SK-N-SH treated with all-trans-retinoic acid at 6 μM for 48 hours (cell line): ENCODE results near the gene SHB.

Experiments
- ARNTL ChIP-seq: fragments of 450-650 bp; formaldehyde crosslinking; IDR thresholded peaks from 2 replicates; pipeline ENCODE4 v1.5.0; 2020; ENCODE audit warnings: low read depth, mild to moderate bottlenecking, moderate library complexity, borderline replicate concordance
- BACH2 ChIP-seq: fragments of 250-450 bp; sonication (Bioruptor Pico); IDR thresholded peaks from 2 replicates; pipeline ENCODE4 v1.9.0; 2021; ENCODE audit warnings: mild to moderate bottlenecking, borderline replicate concordance
- CREB5 ChIP-seq: fragments of 250-450 bp; sonication (Bioruptor Pico); IDR thresholded peaks from 2 replicates; pipeline ENCODE4 v1.5.1; 2020; ENCODE audit warnings: low read depth, mild to moderate bottlenecking, moderate library complexity
- GLIS3 ChIP-seq: fragments of 250-450 bp; sonication (Bioruptor Pico); IDR thresholded peaks from 2 replicates; pipeline ENCODE4 v1.5.0; 2020; ENCODE audit warnings: mild to moderate bottlenecking, moderate library complexity
- ZC3H10 ChIP-seq: fragments of 250-450 bp; sonication (Bioruptor Pico); IDR thresholded peaks from 2 replicates; pipeline ENCODE4 v1.5.1; 2021; ENCODE audit warnings: mild to moderate bottlenecking, moderate library complexity
- ZFP3 ChIP-seq: fragments of 250-450 bp; sonication (Bioruptor Pico); IDR thresholded peaks from 2 replicates; pipeline ENCODE4 v1.5.0; 2020; ENCODE audit warnings: mild to moderate bottlenecking, moderate library complexity
- ZNF565 ChIP-seq: fragments of 450-650 bp; formaldehyde crosslinking; conservative IDR thresholded peaks from 2 replicates; pipeline ENCODE4 v1.5.0; 2020; ENCODE audit warnings: low read depth, mild to moderate bottlenecking, moderate library complexity
- ZNF8 ChIP-seq: fragments of 450-650 bp; formaldehyde crosslinking; IDR thresholded peaks from 2 replicates; pipeline ENCODE4 v1.5.0; 2020; ENCODE audit warnings: mild to moderate bottlenecking, moderate library complexity

- no peak for TF ChIP-seq ZFP3 (CRISPR knock-in tag)
- TF ChIP-seq ZNF565 (CRISPR knock-in tag) = no peak
- no peak for TF ChIP-seq GLIS3 (CRISPR knock-in tag)
- no peak for TF ChIP-seq BACH2 (CRISPR knock-in tag)
- TF ChIP-seq CREB5 = no peak
- no peak for TF ChIP-seq ARNTL (CRISPR knock-in tag)
- no peak for TF ChIP-seq ZC3H10 (CRISPR knock-in tag)
- TF ChIP-seq ZNF8 (CRISPR knock-in tag) = no peak
Observed at GRCh38 chr9:37922363-37923117, 146.5 kb downstream of the SHB start.
